WTC11 (cell line): ENCODE data around the gene HIPK2.

ENCODE experiments used
- FOXK1 ChIP-seq: sonication (generic); formaldehyde crosslinking; IDR thresholded peaks from 2 replicates; pipeline ENCODE4 v1.8.0; 2022; ENCODE audit warnings: mild to moderate bottlenecking, moderate library complexity, missing genetic modification reagents
- FOXP1 ChIP-seq: sonication (generic); formaldehyde crosslinking; IDR thresholded peaks from 2 replicates; pipeline ENCODE4 v1.8.0; 2022; ENCODE audit warnings: missing genetic modification reagents, mild to moderate bottlenecking, moderate library complexity, borderline replicate concordance
- IRF2 ChIP-seq: sonication (generic); formaldehyde crosslinking; IDR thresholded peaks from 2 replicates; pipeline ENCODE4 v1.8.0; 2022; ENCODE audit warnings: low read depth, missing genetic modification reagents, borderline replicate concordance
- NR3C1 ChIP-seq: sonication (generic); formaldehyde crosslinking; conservative IDR thresholded peaks from 2 replicates; pipeline ENCODE4 v1.8.1; 2023; ENCODE audit warnings: low read depth, mild to moderate bottlenecking, missing genetic modification reagents
- SP1 ChIP-seq: sonication (generic); formaldehyde crosslinking; conservative IDR thresholded peaks from 2 replicates; pipeline ENCODE4 v1.8.1; 2022; ENCODE audit warnings: missing genetic modification reagents
- ZNF423 ChIP-seq: fragments of 250-450 bp; sonication (Bioruptor Pico); IDR thresholded peaks from 2 replicates; pipeline ENCODE4 v2.1.2; 2022; ENCODE audit warnings: mild to moderate bottlenecking, moderate library complexity
- TF ChIP-seq, protein P1 (sequence below): fragments of 200-600 bp; IDR thresholded peaks from 2 replicates; pipeline ENCODE4 v1.8.0; 2022; ENCODE audit warnings: antibody characterized with exemption
- TF ChIP-seq, protein P2 (sequence below): fragments of 250-450 bp; sonication (Bioruptor Pico); IDR thresholded peaks from 2 replicates; pipeline ENCODE4 v1.9.0; 2021; ENCODE audit warnings: moderate library complexity, mild to moderate bottlenecking, inconsistent platforms, borderline replicate concordance
- TF ChIP-seq, protein P3 (sequence below): sonication (generic); formaldehyde crosslinking; IDR thresholded peaks from 2 replicates; pipeline ENCODE4 v1.8.0; 2023; ENCODE audit warnings: mild to moderate bottlenecking, missing genetic modification reagents
- TF ChIP-seq, protein P4 (sequence below): sonication (generic); formaldehyde crosslinking; IDR thresholded peaks from 2 replicates; pipeline ENCODE4 v1.8.1; 2022; ENCODE audit warnings: low read depth, missing genetic modification reagents, borderline replicate concordance

DNA sequence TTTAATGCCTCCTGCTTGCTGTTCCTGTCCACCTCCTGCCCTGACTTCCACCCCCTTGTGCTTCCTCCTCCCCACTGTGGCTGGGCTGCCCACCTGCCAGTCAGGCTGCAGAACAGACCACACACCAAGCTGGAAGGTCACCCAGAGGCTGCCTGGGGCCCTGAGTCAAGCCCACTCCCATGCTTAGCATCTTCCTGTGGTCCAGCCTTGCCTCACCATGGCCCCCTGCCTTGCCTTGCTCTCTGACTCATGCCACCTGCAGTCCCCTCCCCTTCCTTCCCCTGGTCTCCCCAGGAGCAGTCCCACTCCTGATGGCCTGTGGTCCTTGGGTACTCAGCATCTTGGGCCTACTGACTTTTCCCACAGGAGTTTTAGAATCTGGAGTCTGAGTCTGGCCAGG is 252.0 kb downstream of the HIPK2 start:
- TF ChIP-seq NR3C1 (CRISPR knock-in tag) (no peak), ZNF423 (CRISPR knock-in tag) (no peak), FOXP1 (CRISPR knock-in tag) (no peak), SP1 (CRISPR knock-in tag) (no peak), FOXK1 (CRISPR knock-in tag) (no peak), IRF2 (CRISPR knock-in tag) (no peak)
- TF ChIP-seq, protein P1, sequence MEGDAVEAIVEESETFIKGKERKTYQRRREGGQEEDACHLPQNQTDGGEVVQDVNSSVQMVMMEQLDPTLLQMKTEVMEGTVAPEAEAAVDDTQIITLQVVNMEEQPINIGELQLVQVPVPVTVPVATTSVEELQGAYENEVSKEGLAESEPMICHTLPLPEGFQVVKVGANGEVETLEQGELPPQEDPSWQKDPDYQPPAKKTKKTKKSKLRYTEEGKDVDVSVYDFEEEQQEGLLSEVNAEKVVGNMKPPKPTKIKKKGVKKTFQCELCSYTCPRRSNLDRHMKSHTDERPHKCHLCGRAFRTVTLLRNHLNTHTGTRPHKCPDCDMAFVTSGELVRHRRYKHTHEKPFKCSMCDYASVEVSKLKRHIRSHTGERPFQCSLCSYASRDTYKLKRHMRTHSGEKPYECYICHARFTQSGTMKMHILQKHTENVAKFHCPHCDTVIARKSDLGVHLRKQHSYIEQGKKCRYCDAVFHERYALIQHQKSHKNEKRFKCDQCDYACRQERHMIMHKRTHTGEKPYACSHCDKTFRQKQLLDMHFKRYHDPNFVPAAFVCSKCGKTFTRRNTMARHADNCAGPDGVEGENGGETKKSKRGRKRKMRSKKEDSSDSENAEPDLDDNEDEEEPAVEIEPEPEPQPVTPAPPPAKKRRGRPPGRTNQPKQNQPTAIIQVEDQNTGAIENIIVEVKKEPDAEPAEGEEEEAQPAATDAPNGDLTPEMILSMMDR, result no peak
- TF ChIP-seq, protein P2, sequence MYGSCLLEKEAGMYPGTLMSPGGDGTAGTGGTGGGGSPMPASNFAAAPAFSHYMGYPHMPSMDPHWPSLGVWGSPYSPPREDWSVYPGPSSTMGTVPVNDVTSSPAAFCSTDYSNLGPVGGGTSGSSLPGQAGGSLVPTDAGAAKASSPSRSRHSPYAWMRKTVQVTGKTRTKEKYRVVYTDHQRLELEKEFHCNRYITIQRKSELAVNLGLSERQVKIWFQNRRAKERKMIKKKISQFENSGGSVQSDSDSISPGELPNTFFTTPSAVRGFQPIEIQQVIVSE (CRISPR knock-in tag), result no peak
- TF ChIP-seq, protein P3, sequence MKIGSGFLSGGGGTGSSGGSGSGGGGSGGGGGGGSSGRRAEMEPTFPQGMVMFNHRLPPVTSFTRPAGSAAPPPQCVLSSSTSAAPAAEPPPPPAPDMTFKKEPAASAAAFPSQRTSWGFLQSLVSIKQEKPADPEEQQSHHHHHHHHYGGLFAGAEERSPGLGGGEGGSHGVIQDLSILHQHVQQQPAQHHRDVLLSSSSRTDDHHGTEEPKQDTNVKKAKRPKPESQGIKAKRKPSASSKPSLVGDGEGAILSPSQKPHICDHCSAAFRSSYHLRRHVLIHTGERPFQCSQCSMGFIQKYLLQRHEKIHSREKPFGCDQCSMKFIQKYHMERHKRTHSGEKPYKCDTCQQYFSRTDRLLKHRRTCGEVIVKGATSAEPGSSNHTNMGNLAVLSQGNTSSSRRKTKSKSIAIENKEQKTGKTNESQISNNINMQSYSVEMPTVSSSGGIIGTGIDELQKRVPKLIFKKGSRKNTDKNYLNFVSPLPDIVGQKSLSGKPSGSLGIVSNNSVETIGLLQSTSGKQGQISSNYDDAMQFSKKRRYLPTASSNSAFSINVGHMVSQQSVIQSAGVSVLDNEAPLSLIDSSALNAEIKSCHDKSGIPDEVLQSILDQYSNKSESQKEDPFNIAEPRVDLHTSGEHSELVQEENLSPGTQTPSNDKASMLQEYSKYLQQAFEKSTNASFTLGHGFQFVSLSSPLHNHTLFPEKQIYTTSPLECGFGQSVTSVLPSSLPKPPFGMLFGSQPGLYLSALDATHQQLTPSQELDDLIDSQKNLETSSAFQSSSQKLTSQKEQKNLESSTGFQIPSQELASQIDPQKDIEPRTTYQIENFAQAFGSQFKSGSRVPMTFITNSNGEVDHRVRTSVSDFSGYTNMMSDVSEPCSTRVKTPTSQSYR, result no peak
- TF ChIP-seq, protein P4, sequence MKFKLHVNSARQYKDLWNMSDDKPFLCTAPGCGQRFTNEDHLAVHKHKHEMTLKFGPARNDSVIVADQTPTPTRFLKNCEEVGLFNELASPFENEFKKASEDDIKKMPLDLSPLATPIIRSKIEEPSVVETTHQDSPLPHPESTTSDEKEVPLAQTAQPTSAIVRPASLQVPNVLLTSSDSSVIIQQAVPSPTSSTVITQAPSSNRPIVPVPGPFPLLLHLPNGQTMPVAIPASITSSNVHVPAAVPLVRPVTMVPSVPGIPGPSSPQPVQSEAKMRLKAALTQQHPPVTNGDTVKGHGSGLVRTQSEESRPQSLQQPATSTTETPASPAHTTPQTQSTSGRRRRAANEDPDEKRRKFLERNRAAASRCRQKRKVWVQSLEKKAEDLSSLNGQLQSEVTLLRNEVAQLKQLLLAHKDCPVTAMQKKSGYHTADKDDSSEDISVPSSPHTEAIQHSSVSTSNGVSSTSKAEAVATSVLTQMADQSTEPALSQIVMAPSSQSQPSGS (CRISPR knock-in tag), result no peak
